AG09319 (cell line): ENCODE data around the gene PDE4DIP.
"Not testable (repeated sequence)": the region's sequence is repeated elsewhere in the genome, so short reads cannot be mapped to it uniquely, and the experiment has no call there.

ENCODE experiments used
- DNase-seq: peaks from one replicate; pipeline ENCODE4 v3.0.0-alpha.2; 2010; ENCODE audit warnings: low read depth; ENCODE audit errors: extremely low read depth

PDE4DIP gene

GRCh38 chr1:149064611-149065010 is 220.4 kb downstream of the PDE4DIP start:
- not testable (repeated sequence) for DNase-seq

- DNase-seq, result not testable (repeated sequence)
These were observed 231.4 kb downstream of the PDE4DIP start for GRCh38 chr1:149075505-149076127.
